Loucy (cell line): ENCODE results near the gene TAGAP.

Source experiments
- CTCF ChIP-seq: fragments of 200-600 bp; sonication (generic); conservative IDR thresholded peaks from 2 replicates; pipeline ENCODE4 v1.5.1; 2014; ENCODE audit warnings: mild to moderate bottlenecking, antibody characterized with exemption, low read length
- EZH2phosphoT487 ChIP-seq: fragments of 200-600 bp; IDR thresholded peaks from 2 replicates; pipeline ENCODE4 v1.6.1; 2018; ENCODE audit warnings: antibody characterized with exemption, mild to moderate bottlenecking, moderate library complexity, borderline replicate concordance

DNA sequence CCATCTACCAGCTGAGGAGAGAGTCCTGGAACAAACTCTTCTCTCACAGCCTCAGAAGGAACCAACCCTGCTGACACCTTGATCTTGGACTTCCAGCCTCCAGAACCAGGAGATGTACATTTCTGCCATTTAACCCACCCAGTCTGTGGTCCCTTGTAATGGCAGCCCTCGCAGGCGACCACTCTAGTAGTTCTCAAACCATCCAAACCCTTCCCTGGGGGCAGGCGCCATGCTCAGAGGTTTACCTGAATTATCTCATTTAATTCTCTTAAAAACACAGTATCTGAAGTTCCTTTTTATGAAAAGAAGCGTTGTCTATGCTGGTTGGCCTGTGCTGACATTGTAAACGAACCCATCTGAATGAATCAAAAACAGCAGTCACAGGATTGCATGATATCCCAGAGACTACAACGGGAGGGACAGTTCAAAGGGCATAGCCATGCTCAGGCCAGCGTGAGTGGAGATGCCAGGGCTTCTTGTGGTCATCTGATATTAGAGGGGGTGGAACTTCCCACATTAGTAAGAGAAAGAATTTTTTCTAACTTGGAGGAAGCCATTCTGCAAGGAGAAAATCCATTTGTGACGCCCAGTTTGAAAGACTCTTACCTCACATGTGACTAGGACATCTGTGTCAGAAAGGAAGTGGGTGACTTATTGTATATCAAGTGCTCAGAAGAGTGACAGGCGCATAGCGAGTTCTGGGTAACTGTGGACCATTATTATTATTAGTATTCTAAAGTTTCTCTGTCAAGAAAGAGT lies 17.2 kb upstream of the TAGAP start:
- TF ChIP-seq CTCF: no peak
- no peak for TF ChIP-seq EZH2phosphoT487
